OCI-LY7 (cell line): ENCODE results near the gene DET1. TPM values are rescaled to one million over a fixed set of nuclear protein-coding genes. Genes with fewer than 3 reads are reported as not detected.

ENCODE experiments used
- BruUV-seq: library from RNA; stranded (reverse); fragments of 400-500 nt; replicated peaks from 2 replicates; lab custom pipeline; 2021; lab: Mats Ljungman, UMichigan
- CTCF ChIA-PET: fragments of 300-600 bp; sonication (Branson Sonifier 250); formaldehyde crosslinking; loops from one replicate; lab custom pipeline; 2022; ENCODE audit warnings: antibody characterized with exemption; ENCODE audit not compliant: unreplicated experiment; lab: Charles Lee
- POLR2A ChIA-PET: fragments of 300-600 bp; sonication (Branson Sonifier 250); formaldehyde crosslinking; loops from one replicate; lab custom pipeline; 2022; ENCODE audit warnings: antibody characterized with exemption; lab: Charles Lee
- DNase-seq: peaks from one replicate; pipeline ENCODE4 v3.0.0-alpha.2; 2015; ENCODE audit warnings: low spot score
- H2AFZ ChIP-seq: fragments of 200-600 bp; sonication (generic), shearing (Covaris generic); 2 replicates; pipeline ENCODE4 v1.6.1; 2014; ENCODE audit warnings: mild to moderate bottlenecking, antibody characterized with exemption, low read length, moderate library complexity
- H3K27ac ChIP-seq: fragments of 200-600 bp; sonication (generic); 2 replicates; pipeline ENCODE4 v1.5.1; 2014; ENCODE audit warnings: mixed run types, low read depth, mild to moderate bottlenecking, moderate library complexity, low read length, inconsistent platforms; ENCODE audit not compliant: poor library complexity, severe bottlenecking
- H3K36me3 ChIP-seq: fragments of 200-600 bp; sonication (generic); 2 replicates; pipeline ENCODE4 v1.6.1; 2014; ENCODE audit warnings: mild to moderate bottlenecking, antibody characterized with exemption, low read length, moderate library complexity, mixed read lengths; ENCODE audit not compliant: insufficient read depth
- H3K4me1 ChIP-seq: fragments of 200-600 bp; sonication (generic); 2 replicates; pipeline ENCODE4 v1.5.1; 2014; ENCODE audit warnings: mild to moderate bottlenecking, low read length; ENCODE audit not compliant: insufficient read depth, poor library complexity, severe bottlenecking
- H3K4me2 ChIP-seq: fragments of 200-600 bp; sonication (generic); 2 replicates; pipeline ENCODE4 v1.6.1; 2014; ENCODE audit warnings: mild to moderate bottlenecking, low read length
- H3K4me3 ChIP-seq: fragments of 200-600 bp; sonication (generic); 2 replicates; pipeline ENCODE4 v1.5.1; 2014; ENCODE audit warnings: mild to moderate bottlenecking, low read depth, low read length; ENCODE audit not compliant: poor library complexity, severe bottlenecking
- H3K79me2 ChIP-seq: fragments of 200-600 bp; sonication (generic); 2 replicates; pipeline ENCODE4 v1.6.1; 2016; ENCODE audit warnings: low read depth, mild to moderate bottlenecking, low read length, moderate library complexity, mixed read lengths; ENCODE audit not compliant: insufficient read depth
- H3K9me2 ChIP-seq: fragments of 200-600 bp; sonication (generic); 2 replicates; pipeline ENCODE4 v1.6.1; 2016; ENCODE audit warnings: mild to moderate bottlenecking, low read length, mixed read lengths; ENCODE audit not compliant: insufficient read depth
- H3K9me3 ChIP-seq: fragments of 200-600 bp; sonication (generic); 2 replicates; pipeline ENCODE4 v1.6.1; 2014; ENCODE audit warnings: mild to moderate bottlenecking, mixed run types, low read length, mixed read lengths
- H4K20me1 ChIP-seq: fragments of 200-600 bp; sonication (generic); 2 replicates; pipeline ENCODE4 v1.6.1; 2014; ENCODE audit warnings: mild to moderate bottlenecking, antibody characterized with exemption, low read length, moderate library complexity, mixed read lengths; ENCODE audit not compliant: insufficient read depth
- EZH2phosphoT487 ChIP-seq: fragments of 200-600 bp; sonication (generic); IDR thresholded peaks from 2 replicates; pipeline ENCODE4 v1.6.1; 2018; ENCODE audit warnings: low read depth, borderline replicate concordance, mild to moderate bottlenecking, mixed run types, antibody characterized with exemption, low read length, moderate library complexity, mixed read lengths
- intact Hi-C: fragments of 100-400 bp; cut with micrococcal nuclease; formaldehyde crosslinking; loops from one replicate; pipeline ENCODE4 v1.10.0; 2022; ENCODE audit not compliant: unreplicated experiment
- total RNA-seq, 2 experiments: library from RNA; depleted of rRNA in 1 of 2; stranded (reverse); fragments of >200 nt in 1 of 2; shearing (Covaris generic) in 1 of 2; gene quantifications; 2 replicates each; pipeline ENCODE4 v1.2.3, GENCODE V29; 2014 to 2022
- TF ChIP-seq, protein P1 (sequence below): fragments of 200-600 bp; sonication (generic); conservative IDR thresholded peaks from 2 replicates; pipeline ENCODE4 v1.5.1; 2014; ENCODE audit warnings: mild to moderate bottlenecking, antibody characterized with exemption, low read length, moderate library complexity, mixed read lengths

DET1 gene
- total RNA-seq, 2 experiments from 2014 or later, result 9.7 to 9.8 TPM

DNA sequence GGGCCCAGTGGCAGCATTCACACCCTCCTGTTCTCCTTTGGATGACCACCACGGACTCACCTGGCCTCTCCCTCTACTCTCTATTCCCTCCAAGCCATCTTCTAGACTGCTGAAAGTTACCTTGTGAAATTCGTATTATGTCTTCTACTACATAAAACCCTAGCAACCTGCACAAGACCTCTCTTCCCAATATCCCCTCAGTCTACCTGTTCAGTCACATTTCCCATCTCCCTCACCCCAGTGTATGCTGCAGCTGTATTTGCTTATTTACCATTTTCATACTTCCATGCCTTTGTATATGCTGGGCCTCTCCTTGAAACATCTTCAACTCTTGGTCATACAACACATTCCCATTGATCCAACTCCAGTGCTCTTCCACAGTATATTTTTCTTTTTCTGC, 35.3 kb downstream of the DET1 start:
- no peaks in the 10 kb centered on the region for H3K9me3 ChIP-seq
- no peak overlapping the region for H3K27ac ChIP-seq
- DNase-seq, result no peak
- no peaks in the 10 kb centered on the region for H3K9me2 ChIP-seq
- H3K4me3 ChIP-seq, result no peak overlapping the region
- H3K36me3 ChIP-seq, result peaks cover 11% of the 10 kb centered on the region; the same call in 1 of the 2 replicates
- intact Hi-C loops, result no loop called here
- H3K4me2 ChIP-seq, result no peak overlapping the region
- no peaks in the 10 kb centered on the region for H3K79me2 ChIP-seq
- POLR2A ChIA-PET, result no interaction called here
- H3K4me1 ChIP-seq, result no peaks in the 10 kb centered on the region
- no peaks in the 10 kb centered on the region for H4K20me1 ChIP-seq
- CTCF ChIA-PET, result no interaction called here
- no peak for TF ChIP-seq EZH2phosphoT487
- TF ChIP-seq, protein P1, sequence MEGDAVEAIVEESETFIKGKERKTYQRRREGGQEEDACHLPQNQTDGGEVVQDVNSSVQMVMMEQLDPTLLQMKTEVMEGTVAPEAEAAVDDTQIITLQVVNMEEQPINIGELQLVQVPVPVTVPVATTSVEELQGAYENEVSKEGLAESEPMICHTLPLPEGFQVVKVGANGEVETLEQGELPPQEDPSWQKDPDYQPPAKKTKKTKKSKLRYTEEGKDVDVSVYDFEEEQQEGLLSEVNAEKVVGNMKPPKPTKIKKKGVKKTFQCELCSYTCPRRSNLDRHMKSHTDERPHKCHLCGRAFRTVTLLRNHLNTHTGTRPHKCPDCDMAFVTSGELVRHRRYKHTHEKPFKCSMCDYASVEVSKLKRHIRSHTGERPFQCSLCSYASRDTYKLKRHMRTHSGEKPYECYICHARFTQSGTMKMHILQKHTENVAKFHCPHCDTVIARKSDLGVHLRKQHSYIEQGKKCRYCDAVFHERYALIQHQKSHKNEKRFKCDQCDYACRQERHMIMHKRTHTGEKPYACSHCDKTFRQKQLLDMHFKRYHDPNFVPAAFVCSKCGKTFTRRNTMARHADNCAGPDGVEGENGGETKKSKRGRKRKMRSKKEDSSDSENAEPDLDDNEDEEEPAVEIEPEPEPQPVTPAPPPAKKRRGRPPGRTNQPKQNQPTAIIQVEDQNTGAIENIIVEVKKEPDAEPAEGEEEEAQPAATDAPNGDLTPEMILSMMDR, result no peak
- BruUV-seq, result no TSS peak
- H2AFZ ChIP-seq, result no peak overlapping the region

- Histone ChIP-seq H3K9me2 (no peaks in the 10 kb centered on the region), H3K79me2 (no peaks in the 10 kb centered on the region), H3K9me3 (no peaks in the 10 kb centered on the region), H3K27ac (no peak overlapping the region), H4K20me1 (no peaks in the 10 kb centered on the region), H2AFZ (no peak overlapping the region), H3K4me2 (no peak overlapping the region), H3K4me3 (no peak overlapping the region), H3K4me1 (no peaks in the 10 kb centered on the region), H3K36me3 (peaks cover 11% of the 10 kb centered on the region; the same call in 1 of the 2 replicates)
- intact Hi-C loops, result no loop called here
- no TSS peak for BruUV-seq
- DNase-seq, result no peak
- ChIA-PET POLR2A (no interaction called here), CTCF (no interaction called here)
- no peak for TF ChIP-seq EZH2phosphoT487
- TF ChIP-seq, protein P1, result no peak
Measured at GRCh38 chr15:88509964-88510363, 36.5 kb downstream of the DET1 start.

GRCh38 chr15:88509321-88509720, 37.2 kb downstream of the DET1 start:
- ChIA-PET POLR2A (no interaction called here), CTCF (no interaction called here)
- no peaks in the 10 kb centered on the region for H4K20me1 ChIP-seq
- no peaks in the 10 kb centered on the region for H3K9me3 ChIP-seq
- H3K4me2 ChIP-seq, result no peak overlapping the region
- H3K79me2 ChIP-seq, result no peaks in the 10 kb centered on the region
- H3K36me3 ChIP-seq, result peaks cover 11% of the 10 kb centered on the region; the same call in 1 of the 2 replicates
- BruUV-seq, result no TSS peak
- DNase-seq, result no peak
- H3K27ac ChIP-seq, result no peak overlapping the region
- no peak for TF ChIP-seq EZH2phosphoT487
- TF ChIP-seq, protein P1, result no peak
- H3K4me1 ChIP-seq, result no peaks in the 10 kb centered on the region
- intact Hi-C loops, result no loop called here
- H3K4me3 ChIP-seq, result no peak overlapping the region
- H2AFZ ChIP-seq, result no peak overlapping the region
- H3K9me2 ChIP-seq, result no peaks in the 10 kb centered on the region
